ENCODE measurements around the gene DPAGT1. TPM values are rescaled to one million over a fixed set of nuclear protein-coding genes. Genes with fewer than 3 reads are reported as not detected.

The DPAGT1 gene
- total RNA-seq, 1 experiment from 2014 or later = 45.1 TPM

DNA sequence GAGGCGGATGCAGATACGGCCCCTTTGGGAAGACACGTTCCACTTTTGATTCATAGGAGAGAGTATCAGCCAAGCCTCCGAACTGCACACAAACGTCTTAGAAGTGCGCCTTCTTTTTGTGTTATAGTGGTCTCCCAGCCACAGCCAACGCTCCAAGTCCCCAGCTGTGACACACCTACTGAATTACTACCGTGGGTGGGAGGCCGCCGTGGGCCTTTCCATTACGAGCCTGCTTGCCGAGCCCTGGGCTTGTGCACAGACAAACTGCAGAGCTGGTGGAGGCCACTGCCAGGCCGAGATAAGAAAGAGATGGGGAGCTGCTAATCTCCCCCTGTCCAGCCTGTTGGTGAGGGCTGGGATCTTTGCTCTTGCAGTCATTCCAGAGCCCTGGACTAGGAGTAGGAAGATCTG is 16.2 kb downstream of the DPAGT1 start:
- no peaks in the 10 kb centered on the region for H4K20me1 ChIP-seq (ENCODE audit: insufficient read depth)
- CTCF ChIA-PET = interaction anchor here (0.6 to 2.6 kb wide), 6 partner anchors 9 to 253 kb away, joined by 3 to 20 read pairs (median 4); partner anchors contain the start of genes HINFP and VPS11
- TSS peak; percentile 87 for BruUV-seq (replicated peaks)
- H3K9me2 ChIP-seq (ENCODE audit: insufficient read depth) = no peaks in the 10 kb centered on the region
- no peak overlapping the region for H2AFZ ChIP-seq (ENCODE audit: low read depth, low read length, poor library complexity, severe bottlenecking)
- peak overlapping the region; percentile 81 for H3K4me2 ChIP-seq (ENCODE audit: low read length)
- H3K36me3 ChIP-seq (ENCODE audit: control insufficient read depth in 1 of 2, insufficient read depth in 2 of 2, low read length in 2 of 2) = peaks cover 0 to 3% of the 10 kb centered on the region in 2 experiments; a peak in 1 of 4 replicates
- POLR2A ChIA-PET = interaction anchor here (0.5 to 3.0 kb wide), 17 partner anchors 7 to 959 kb away, joined by 3 to 27 read pairs (median 4); partner anchors contain the start of genes ABCG4, DPAGT1, HINFP and VPS11
- no peaks in the 10 kb centered on the region for H3K9me3 ChIP-seq (ENCODE audit: control insufficient read depth in 1 of 2, insufficient read depth in 1 of 2, low read depth in 1 of 2, low read length in 2 of 2)
- no peaks in the 10 kb centered on the region for H3K27me3 ChIP-seq (ENCODE audit: insufficient read depth, low read length)
- DNase-seq (ENCODE audit: low read depth, low spot score) (no peak), ATAC-seq (peak; percentile 28)
- peak overlapping the region; percentile 90 for H3K9ac ChIP-seq (ENCODE audit: low read length)
- H3K4me3 ChIP-seq (replicated peaks in 1 of 2; ENCODE audit: low read depth in 1 of 2, low read length in 2 of 2) = peak overlapping the region; percentile 72 to 90
- H3K4me1 ChIP-seq (ENCODE audit: control insufficient read depth in 1 of 2, insufficient read depth in 2 of 2, low read length in 2 of 2) = peaks cover 25 to 37% of the 10 kb centered on the region in 2 experiments
- TF ChIP-seq ZNF274 (IDR thresholded peaks at IDR 0.05; ENCODE audit: low read depth, low read length) = no peak
- TF ChIP-seq ZFX (IDR thresholded peaks at IDR 0.05) = peak; percentile 41; the same call in 1 of the 2 replicates
- peaks cover 24% of the 10 kb centered on the region for H3K79me2 ChIP-seq (ENCODE audit: insufficient read depth, low read length)
- RAD21 ChIA-PET (ENCODE audit: low non-redundant PET in 1 of 2, low total read pairs in 2 of 2, uncharacterized antibody in 2 of 2, unreplicated experiment in 2 of 2) = interaction anchor here in 1 of 2 experiments (0.8 kb wide), 2 partner anchors 10 to 17 kb away, joined by 6 to 7 read pairs; partner anchors contain the start of gene DPAGT1
- intact Hi-C loops (cut with micrococcal nuclease) = no loop called here
- H3K27ac ChIP-seq (ENCODE audit: low read depth, low read length) = peak overlapping the region; percentile 89

DNA sequence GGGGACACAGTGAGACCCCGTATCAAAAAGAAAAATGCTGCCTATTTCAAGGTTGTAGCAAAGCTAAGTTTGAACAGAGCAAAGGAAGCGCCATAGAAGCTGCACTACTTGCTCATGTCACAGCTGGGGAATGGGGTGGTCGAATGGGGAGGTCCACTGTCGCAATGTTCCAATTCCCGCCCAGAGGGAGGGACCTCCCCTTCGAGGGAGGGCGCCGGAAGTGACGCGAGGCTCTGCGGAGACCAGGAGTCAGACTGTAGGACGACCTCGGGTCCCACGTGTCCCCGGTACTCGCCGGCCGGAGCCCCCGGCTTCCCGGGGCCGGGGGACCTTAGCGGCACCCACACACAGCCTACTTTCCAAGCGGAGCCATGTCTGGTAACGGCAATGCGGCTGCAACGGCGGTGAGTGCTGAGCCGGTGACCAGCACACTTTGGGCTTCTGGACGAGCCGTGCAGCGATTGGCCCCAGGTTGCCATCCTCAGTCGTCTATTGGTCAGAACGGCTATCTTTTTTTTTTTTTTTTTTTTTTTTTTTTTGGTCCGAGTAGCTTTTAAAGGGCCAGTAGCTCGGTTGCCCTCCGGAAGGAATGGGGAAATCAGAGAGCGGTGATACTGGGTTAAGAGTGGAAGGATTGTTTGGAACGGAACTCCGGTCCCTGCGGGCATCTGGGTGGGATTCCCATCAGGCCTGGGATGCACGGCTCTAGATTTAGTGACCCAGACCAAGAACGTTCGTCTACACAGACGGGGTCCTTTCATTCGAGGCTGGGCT is 16.8 kb downstream of the DPAGT1 start, which contains the start of gene HMBS:
Gene HMBS, plus strand, starts transcription at position 219 of the 774 bp plus-strand sequence. Its CDS starts 153 bp downstream, at position 372.
- peaks cover 24% of the 10 kb centered on the region for H3K79me2 ChIP-seq (ENCODE audit: insufficient read depth, low read length)
- no peaks in the 10 kb centered on the region for H3K9me2 ChIP-seq (ENCODE audit: insufficient read depth)
- no peak within 1 kb of the TSS for H2AFZ ChIP-seq (ENCODE audit: low read depth, low read length, poor library complexity, severe bottlenecking)
- no peaks in the 10 kb centered on the region for H3K27me3 ChIP-seq (ENCODE audit: insufficient read depth, low read length)
- peak within 1 kb of the TSS; percentile 89 for H3K27ac ChIP-seq (ENCODE audit: low read depth, low read length)
- POLR2A ChIA-PET = interaction anchor here (0.5 to 3.0 kb wide), 19 partner anchors 8 to 958 kb away, joined by 3 to 27 read pairs (median 3); partner anchors contain the start of genes ABCG4, DPAGT1, HINFP and VPS11
- RAD21 ChIA-PET (ENCODE audit: low non-redundant PET in 1 of 2, low total read pairs in 2 of 2, uncharacterized antibody in 2 of 2, unreplicated experiment in 2 of 2) = interaction anchor here (0.8 to 1.0 kb wide), 3 partner anchors 11 to 17 kb away, joined by 3 to 7 read pairs (median 6); partner anchors contain the start of genes DPAGT1 (in 1 of the 2) and VPS11 (in 1 of the 2)
- H3K4me3 ChIP-seq (replicated peaks in 1 of 2; ENCODE audit: low read depth in 1 of 2, low read length in 2 of 2) = peak within 1 kb of the TSS; percentile 72 to 90
- H3K9ac ChIP-seq (ENCODE audit: low read length) = peak within 1 kb of the TSS; percentile 90
- no peaks in the 10 kb centered on the region for H4K20me1 ChIP-seq (ENCODE audit: insufficient read depth)
- intact Hi-C loops (cut with micrococcal nuclease) = loop anchor here (1.0 kb wide), 1 partner anchor 18 kb away; the partner anchor contains the start of gene VPS11
- DNase-seq (ENCODE audit: low read depth, low spot score) (peak; percentile 80), ATAC-seq (peak; percentile 89)
- peaks cover 25 to 37% of the 10 kb centered on the region in 2 experiments for H3K4me1 ChIP-seq (ENCODE audit: control insufficient read depth in 1 of 2, insufficient read depth in 2 of 2, low read length in 2 of 2)
- CTCF ChIA-PET = interaction anchor here (0.6 to 2.6 kb wide), 6 partner anchors 10 to 253 kb away, joined by 3 to 20 read pairs (median 4); partner anchors contain the start of genes HINFP and VPS11
- peak within 1 kb of the TSS; percentile 81 for H3K4me2 ChIP-seq (ENCODE audit: low read length)
- H3K9me3 ChIP-seq (ENCODE audit: control insufficient read depth in 1 of 2, insufficient read depth in 1 of 2, low read depth in 1 of 2, low read length in 2 of 2) = no peaks in the 10 kb centered on the region
- BruUV-seq (replicated peaks) = no TSS peak
- peaks cover 0 to 3% of the 10 kb centered on the region in 2 experiments; a peak in 1 of 4 replicates for H3K36me3 ChIP-seq (ENCODE audit: control insufficient read depth in 1 of 2, insufficient read depth in 2 of 2, low read length in 2 of 2)
- TF ChIP-seq, protein P1, sequence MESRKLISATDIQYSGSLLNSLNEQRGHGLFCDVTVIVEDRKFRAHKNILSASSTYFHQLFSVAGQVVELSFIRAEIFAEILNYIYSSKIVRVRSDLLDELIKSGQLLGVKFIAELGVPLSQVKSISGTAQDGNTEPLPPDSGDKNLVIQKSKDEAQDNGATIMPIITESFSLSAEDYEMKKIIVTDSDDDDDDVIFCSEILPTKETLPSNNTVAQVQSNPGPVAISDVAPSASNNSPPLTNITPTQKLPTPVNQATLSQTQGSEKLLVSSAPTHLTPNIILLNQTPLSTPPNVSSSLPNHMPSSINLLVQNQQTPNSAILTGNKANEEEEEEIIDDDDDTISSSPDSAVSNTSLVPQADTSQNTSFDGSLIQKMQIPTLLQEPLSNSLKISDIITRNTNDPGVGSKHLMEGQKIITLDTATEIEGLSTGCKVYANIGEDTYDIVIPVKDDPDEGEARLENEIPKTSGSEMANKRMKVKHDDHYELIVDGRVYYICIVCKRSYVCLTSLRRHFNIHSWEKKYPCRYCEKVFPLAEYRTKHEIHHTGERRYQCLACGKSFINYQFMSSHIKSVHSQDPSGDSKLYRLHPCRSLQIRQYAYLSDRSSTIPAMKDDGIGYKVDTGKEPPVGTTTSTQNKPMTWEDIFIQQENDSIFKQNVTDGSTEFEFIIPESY (IDR thresholded peaks at IDR 0.05; ENCODE audit: extremely low read depth, insufficient replicate concordance, low read length) = peak; percentile 10
- TF ChIP-seq EGR1 (IDR thresholded peaks at IDR 0.05; ENCODE audit: low read depth) (no peak), YY1 (IDR thresholded peaks at IDR 0.05; ENCODE audit: extremely low read depth, insufficient replicate concordance, low read depth, low read length) (no peak), SRF (IDR thresholded peaks at IDR 0.05; ENCODE audit: low read depth) (no peak), ZNF274 (IDR thresholded peaks at IDR 0.05; ENCODE audit: low read depth, low read length) (no peak), RAD21 (IDR thresholded peaks at IDR 0.05; ENCODE audit: low read depth) (no peak), EZH2phosphoT487 (IDR thresholded peaks at IDR 0.05; ENCODE audit: borderline replicate concordance) (no peak), JUND (IDR thresholded peaks at IDR 0.05) (no peak), EZH2 (IDR thresholded peaks at IDR 0.05) (no peak), ELF1 (IDR thresholded peaks at IDR 0.05; ENCODE audit: borderline replicate concordance, low read depth) (no peak; the same call in 1 of the 2 replicates), CEBPB (IDR thresholded peaks at IDR 0.05; ENCODE audit: low read depth) (0 out of 2 replicates have a peak, but pooled peaks have one; percentile 8), CBX3 (IDR thresholded peaks at IDR 0.05; ENCODE audit: low read depth) (no peak), SIN3A (IDR thresholded peaks at IDR 0.05; ENCODE audit: low read depth) (peak; percentile 84), SP1 (IDR thresholded peaks at IDR 0.05; ENCODE audit: low read depth) (peak; percentile 95), FOSL1 (IDR thresholded peaks at IDR 0.05; ENCODE audit: low read depth) (no peak), POLR2AphosphoS5 (IDR thresholded peaks at IDR 0.05; ENCODE audit: low read depth, low read length) (peak; percentile 91)
- TF ChIP-seq, protein P2, sequence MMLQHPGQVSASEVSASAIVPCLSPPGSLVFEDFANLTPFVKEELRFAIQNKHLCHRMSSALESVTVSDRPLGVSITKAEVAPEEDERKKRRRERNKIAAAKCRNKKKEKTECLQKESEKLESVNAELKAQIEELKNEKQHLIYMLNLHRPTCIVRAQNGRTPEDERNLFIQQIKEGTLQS (IDR thresholded peaks at IDR 0.05) = no peak
